GM12891 (cell line): Measurements from ENCODE around the gene DUSP22.

Experiments
- PAX5 ChIP-seq: IDR thresholded peaks from 2 replicates; pipeline ENCODE4 v1.6.1; 2011; ENCODE audit warnings: low read length, moderate library complexity, mild to moderate bottlenecking; ENCODE audit not compliant: insufficient read depth, severe bottlenecking
- POLR2A ChIP-seq: IDR thresholded peaks from 2 replicates; pipeline ENCODE4 v1.6.1; 2011; ENCODE audit warnings: low read depth, low read length, control low read depth
- POLR2AphosphoS5 ChIP-seq: IDR thresholded peaks from 2 replicates; pipeline ENCODE4 v1.6.1; 2011; ENCODE audit warnings: low read depth, low read length, control low read depth
- SPI1 ChIP-seq: IDR thresholded peaks from 2 replicates; pipeline ENCODE4 v1.6.1; 2011; ENCODE audit warnings: low read depth, low read length, control low read depth

GRCh38 chr6:317448-318144, 25.3 kb downstream of the DUSP22 start:
- TF ChIP-seq POLR2A (no peak; the same call in 1 of the 2 replicates), PAX5 (peak; percentile 7), SPI1 (peak; percentile 84), POLR2AphosphoS5 (no peak; the same call in 1 of the 2 replicates)
